MG63 (cell line): ENCODE data around the gene FAM53B. TPM values are rescaled to one million over a fixed set of nuclear protein-coding genes. Genes with fewer than 3 reads are reported as not detected.
"Not testable (repeated sequence)": the region's sequence is repeated elsewhere in the genome, so short reads cannot be mapped to it uniquely, and the experiment has no call there.

Source experiments
- DNase-seq: peaks from one replicate; pipeline ENCODE4 v3.0.0-alpha.2; 2020
- H3K27me3 ChIP-seq: fragments of 250-450 bp; sonication (Bioruptor Pico); 2 replicates; pipeline ENCODE4 v1.5.1; 2020; ENCODE audit warnings: mild to moderate bottlenecking, moderate library complexity
- H3K36me3 ChIP-seq: fragments of 250-450 bp; sonication (Bioruptor Pico); 2 replicates; pipeline ENCODE4 v1.5.1; 2020; ENCODE audit warnings: mild to moderate bottlenecking, moderate library complexity
- H3K4me3 ChIP-seq: fragments of 250-450 bp; sonication (Bioruptor Pico); 2 replicates; pipeline ENCODE4 v1.5.1; 2020; ENCODE audit warnings: mild to moderate bottlenecking, moderate library complexity
- H3K9me3 ChIP-seq: fragments of 250-450 bp; sonication (Bioruptor Pico); 2 replicates; pipeline ENCODE4 v1.5.1; 2020; ENCODE audit warnings: mild to moderate bottlenecking, moderate library complexity
- total RNA-seq: library from RNA; depleted of rRNA; stranded (reverse); fragments of >200 nt; shearing (Covaris generic); gene quantifications from 2 replicates; pipeline ENCODE4 v1.2.3, GENCODE V29; 2014; ENCODE audit warnings: low replicate concordance

Gene FAM53B
- total RNA-seq, 1 experiment from 2014 or later, result 14.4 TPM

DNA sequence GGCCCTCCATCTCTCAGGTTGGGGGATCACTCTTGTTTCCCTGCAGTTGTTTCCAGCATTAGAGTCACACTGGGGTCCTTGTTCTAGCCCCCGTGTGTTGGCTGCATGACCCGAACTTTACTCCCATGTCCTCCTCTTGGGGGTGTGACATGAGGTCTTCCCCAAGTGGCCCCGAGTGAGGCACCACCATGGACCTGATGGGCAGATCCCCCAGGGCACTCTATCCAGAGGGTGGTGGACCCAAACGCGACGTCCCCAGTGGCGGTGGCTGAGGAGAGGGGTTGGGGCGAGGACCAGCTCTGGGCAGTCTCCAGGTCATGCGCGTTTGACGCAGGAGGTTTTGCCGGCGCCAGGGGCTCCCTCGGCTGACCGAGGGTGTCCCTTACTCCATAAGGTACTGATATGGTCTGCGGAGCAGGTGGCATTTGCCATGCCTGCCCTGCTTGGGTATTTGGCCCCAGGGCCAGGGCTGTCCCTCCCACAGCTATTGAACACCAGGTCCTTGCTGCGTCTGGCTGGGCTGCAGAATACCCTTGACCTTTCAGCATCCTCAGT lies 150.7 kb downstream of the FAM53B start:
- Histone ChIP-seq H3K4me3 (no peak overlapping the region), H3K27me3 (no peaks in the 10 kb centered on the region), H3K9me3 (peaks cover 3% of the 10 kb centered on the region; the same call in 1 of the 2 replicates), H3K36me3 (no peaks in the 10 kb centered on the region)
- DNase-seq, result no peak

DNA sequence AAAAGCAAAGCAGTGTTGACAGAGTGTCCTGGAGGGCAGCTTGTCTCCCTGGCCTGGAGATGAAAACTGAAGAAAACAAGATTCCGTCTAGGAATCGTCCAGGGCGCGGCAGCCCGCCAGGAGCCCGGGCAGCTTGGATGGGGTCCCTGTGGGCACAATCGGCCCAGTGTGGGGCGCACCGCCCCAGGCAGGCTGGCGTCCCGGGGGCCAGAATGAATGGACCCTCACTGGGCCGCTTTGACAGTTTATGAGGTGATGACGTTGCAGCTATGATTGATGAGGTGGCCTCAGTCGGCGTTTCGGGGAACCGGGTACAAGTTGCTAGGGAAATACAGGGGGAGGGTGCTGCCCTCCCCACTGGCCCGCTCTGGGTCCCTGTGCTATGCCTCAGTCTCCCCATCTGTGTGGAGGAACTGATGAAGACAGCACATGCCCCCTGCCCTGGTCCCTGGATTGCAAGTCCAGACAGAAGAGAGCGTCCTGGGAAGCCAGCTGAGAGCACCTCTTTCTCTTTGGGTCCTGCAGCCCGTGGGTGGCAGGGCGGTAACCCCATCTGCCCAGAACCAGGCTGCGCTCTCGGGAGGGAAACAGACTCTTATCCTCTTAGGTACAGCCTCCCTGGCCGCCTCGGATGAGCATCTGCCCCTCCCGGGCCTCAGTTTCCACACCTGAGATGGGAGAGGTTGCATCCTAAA lies 151.3 kb downstream of the FAM53B start:
- no peak for DNase-seq
- H3K27me3 ChIP-seq, result no peaks in the 10 kb centered on the region
- no peak overlapping the region for H3K4me3 ChIP-seq
- no peaks in the 10 kb centered on the region for H3K36me3 ChIP-seq
- peaks cover 3% of the 10 kb centered on the region; the same call in 1 of the 2 replicates for H3K9me3 ChIP-seq

DNA sequence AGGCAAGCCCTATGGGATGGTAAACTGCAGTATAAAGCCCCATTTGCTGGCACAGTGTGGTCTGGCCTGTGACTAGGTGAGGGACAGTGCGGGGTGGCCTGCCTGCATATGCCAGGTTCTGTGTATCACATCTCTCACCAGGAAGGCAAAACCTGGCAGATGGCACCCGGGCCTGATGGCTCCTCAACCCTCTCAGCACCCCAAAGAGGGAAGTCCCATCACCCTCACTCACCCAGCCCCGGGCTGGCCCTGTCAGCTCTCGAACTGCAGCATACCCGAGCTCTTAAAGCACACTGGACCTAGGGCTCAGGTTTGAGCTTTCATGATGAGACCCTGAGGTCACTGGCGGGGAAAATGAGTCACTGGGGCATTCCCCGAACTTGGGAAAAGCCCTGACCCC lies 152.1 kb downstream of the FAM53B start:
- no peaks in the 10 kb centered on the region for H3K36me3 ChIP-seq
- H3K27me3 ChIP-seq, result no peaks in the 10 kb centered on the region
- no peak overlapping the region for H3K4me3 ChIP-seq
- peaks cover 3% of the 10 kb centered on the region; the same call in 1 of the 2 replicates for H3K9me3 ChIP-seq
- no peak for DNase-seq

DNA sequence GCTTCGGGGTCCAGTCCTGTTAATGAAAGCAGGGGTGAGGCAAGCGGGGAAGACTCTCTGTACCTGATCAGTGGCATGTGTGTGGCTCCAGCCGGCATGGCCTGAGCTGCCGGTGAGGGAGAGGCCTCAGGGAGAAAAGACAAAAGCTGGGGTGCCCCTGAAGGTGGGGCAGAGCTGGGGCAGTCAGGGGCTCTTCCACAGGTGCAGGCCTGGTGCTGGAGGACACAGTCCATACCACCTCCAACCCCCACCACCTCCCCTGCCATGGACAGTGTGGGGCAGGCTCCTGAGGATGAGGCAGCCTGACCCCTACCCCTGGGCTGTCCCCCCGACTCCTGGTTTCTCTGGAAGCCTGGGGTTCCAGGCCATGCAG lies 153.1 kb downstream of the FAM53B start:
- Histone ChIP-seq H3K4me3 (no peak overlapping the region), H3K9me3 (peaks cover 3% of the 10 kb centered on the region; the same call in 1 of the 2 replicates), H3K36me3 (no peaks in the 10 kb centered on the region), H3K27me3 (no peaks in the 10 kb centered on the region)
- no peak for DNase-seq

DNA sequence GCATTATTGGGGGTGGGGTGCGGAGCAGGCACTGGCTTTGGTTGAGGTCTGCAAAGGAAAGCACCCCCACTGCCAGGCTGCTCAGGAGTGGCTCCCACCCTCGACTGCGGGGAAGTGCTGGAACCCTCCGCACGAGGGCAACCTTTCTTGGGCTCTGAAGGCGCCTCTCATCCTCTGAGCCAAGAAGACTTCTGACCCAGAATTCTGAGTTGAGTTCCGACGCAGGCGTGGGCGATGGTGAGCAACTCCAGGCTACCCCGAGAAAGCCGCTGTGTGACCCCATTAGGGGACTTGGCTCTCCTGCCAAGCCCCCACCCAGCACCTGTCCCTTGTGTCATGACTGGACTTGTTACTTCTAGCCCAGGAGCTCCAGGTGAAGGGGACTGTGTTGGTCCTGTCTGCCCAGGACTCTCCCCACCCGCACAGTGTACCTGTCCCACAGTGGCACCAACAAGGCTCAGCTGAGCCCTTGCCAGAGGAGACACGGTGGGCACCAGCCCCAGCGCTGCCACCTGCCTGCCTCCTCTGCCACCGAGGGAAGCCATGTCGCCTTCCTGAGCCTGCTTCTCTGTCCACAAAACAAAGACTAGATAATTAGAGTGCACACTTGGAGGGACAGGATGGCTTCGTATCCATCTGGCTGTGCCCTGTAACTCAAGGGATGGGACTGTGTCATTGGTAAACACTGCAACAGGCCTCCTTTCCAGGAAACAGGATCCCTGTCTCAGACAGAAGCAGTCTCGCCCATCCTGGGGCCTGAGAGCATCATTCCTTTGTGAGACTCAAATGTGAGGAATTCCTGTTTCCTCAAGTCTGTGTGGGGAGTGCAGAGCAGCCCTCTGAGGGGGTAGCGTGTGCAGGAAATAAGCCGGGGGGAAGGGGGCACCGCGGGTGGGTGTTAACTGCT lies 153.7 kb downstream of the FAM53B start:
- no peak for DNase-seq
- no peak overlapping the region for H3K4me3 ChIP-seq
- no peaks in the 10 kb centered on the region for H3K36me3 ChIP-seq
- no peaks in the 10 kb centered on the region for H3K27me3 ChIP-seq
- peaks cover 3% of the 10 kb centered on the region; the same call in 1 of the 2 replicates for H3K9me3 ChIP-seq

DNA sequence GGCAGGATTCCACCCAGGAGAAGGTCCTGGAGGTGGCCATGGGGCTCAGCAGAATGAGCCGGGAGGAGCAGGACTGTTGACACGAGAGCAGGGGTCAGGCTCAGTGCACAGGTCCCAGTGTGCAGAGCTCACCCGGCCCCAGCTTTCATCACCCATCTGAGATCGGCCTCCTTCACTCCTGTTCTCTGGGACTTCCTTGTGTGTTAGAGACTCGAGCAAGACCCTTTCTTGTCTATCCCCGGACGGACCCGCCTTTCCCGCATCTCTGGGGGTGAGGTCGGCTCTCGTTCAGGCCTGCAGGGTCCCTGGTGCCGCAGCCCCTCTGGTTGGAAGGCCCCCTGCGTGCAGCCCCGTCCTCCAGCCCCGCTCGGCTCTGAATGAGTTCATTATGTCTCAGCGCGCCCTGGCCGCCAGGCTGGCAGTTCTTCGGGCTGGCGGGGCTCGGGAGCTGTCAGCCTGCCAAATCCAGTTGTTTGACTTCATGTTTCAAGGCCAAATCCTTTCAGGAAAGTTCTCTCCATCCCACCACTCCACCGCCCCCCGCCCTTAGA lies 154.6 kb downstream of the FAM53B start:
- DNase-seq, result no peak
- Histone ChIP-seq H3K4me3 (no peak overlapping the region), H3K9me3 (peaks cover 3% of the 10 kb centered on the region; the same call in 1 of the 2 replicates), H3K27me3 (no peaks in the 10 kb centered on the region), H3K36me3 (no peaks in the 10 kb centered on the region)

DNA sequence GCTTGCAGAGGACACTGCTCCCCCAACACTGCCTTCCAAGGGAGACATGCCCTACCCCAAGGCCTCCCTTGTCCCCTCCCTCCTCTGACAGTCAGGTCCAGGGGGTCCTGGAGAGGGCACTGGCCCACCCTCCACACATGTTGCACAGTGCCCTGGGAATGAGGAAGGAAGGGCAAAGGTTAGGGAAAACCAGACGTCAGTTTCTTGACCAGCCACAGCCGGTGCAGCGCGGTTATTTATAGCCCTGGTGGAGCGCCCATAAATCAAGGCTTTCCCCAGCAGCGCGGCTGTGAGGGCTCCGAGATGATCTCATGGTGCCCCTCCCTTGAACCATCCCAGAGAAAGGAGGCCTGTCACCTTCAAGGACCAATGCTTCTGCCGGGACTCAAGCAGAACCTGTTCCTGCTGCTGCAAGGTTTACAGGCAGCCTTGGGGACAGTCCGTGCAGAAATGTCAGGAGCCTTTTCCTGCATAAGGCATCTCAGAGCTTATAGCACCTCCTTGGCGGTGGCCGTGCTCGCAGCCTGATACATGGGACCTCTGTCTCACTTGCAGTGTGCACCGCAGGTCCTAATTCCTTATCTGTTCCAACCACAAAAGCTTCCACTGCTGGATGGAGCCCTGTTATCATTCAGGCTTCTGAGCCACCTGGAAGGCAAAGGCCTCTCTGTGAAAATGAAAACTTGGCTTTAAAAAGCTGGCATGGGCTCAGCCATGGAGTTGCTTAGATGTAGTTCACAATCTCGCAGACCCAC lies 155.3 kb downstream of the FAM53B start:
- Histone ChIP-seq H3K27me3 (no peaks in the 10 kb centered on the region), H3K9me3 (peaks cover 3% of the 10 kb centered on the region; the same call in 1 of the 2 replicates), H3K36me3 (no peaks in the 10 kb centered on the region), H3K4me3 (no peak overlapping the region)
- no peak for DNase-seq

DNA sequence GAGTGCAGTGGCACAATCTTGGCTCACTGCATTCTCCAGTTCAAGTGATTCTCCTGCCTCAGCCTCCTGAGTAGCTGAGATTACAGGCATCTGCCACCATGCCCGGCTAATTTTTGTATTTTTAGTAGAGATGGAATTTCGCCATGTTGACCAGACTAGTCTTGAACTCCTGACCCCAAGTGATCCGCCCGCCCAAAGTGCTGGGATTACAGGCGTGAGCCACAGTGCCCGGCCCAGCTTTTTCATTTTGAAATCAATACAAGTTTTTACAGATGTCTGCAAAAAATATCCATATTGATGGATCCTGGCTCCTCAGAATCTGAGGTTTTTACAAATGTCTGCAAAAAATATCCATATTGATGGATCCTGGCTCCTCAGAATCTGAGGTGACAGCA lies 155.8 kb downstream of the FAM53B start:
- H3K9me3 ChIP-seq, H3K36me3 ChIP-seq, H3K4me3 ChIP-seq, DNase-seq, H3K27me3 ChIP-seq: not testable (repeated sequence)

DNA sequence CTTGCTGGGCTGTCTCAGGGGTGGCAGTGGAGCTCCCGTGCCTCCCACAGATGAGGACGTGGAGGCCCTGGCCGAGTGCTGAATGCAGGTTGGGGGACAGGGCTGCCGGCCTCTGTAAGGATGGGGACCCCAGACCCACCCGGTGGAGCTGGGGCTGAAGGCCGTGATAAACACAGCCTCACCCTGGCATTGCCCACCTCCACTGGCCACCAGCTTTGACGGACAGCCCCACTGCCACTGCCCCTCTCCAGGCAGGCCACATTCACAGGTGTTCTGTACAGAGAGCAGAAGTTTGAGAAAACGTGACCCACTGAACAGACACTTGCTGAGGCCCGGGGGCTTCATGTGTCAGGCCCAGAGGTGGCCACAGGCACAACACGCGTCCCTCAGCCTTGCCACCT lies 156.4 kb downstream of the FAM53B start:
- no peak for DNase-seq

DNA sequence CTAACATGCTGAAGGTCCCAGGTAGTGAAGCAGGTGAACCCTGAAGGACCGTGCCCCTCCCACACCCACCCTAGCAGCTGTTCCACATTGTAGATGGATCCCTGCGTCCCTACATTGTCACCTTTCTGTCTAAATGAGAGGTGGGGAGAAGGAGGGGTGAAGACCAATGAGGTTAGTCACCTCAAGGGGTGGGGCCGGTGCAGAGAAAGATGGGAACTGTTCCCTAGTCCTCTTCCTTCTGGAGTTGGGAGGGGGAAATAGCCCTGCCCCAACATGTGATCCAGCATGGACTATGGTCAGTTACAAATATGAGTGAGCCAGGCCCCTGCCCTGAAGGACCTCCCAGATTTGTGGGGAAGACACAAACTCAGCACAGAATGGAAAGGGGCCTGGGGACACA lies 158.0 kb downstream of the FAM53B start:
- no peaks in the 10 kb centered on the region for H3K27me3 ChIP-seq
- no peak for DNase-seq
- H3K36me3 ChIP-seq, result no peaks in the 10 kb centered on the region
- H3K4me3 ChIP-seq, result no peak overlapping the region
- no peaks in the 10 kb centered on the region for H3K9me3 ChIP-seq

More for the DNA sequence above, 156.4 kb downstream of the FAM53B start:
- Histone ChIP-seq H3K36me3 (no peaks in the 10 kb centered on the region), H3K4me3 (no peak overlapping the region), H3K9me3 (peaks cover 3% of the 10 kb centered on the region; the same call in 1 of the 2 replicates), H3K27me3 (no peaks in the 10 kb centered on the region)

DNA sequence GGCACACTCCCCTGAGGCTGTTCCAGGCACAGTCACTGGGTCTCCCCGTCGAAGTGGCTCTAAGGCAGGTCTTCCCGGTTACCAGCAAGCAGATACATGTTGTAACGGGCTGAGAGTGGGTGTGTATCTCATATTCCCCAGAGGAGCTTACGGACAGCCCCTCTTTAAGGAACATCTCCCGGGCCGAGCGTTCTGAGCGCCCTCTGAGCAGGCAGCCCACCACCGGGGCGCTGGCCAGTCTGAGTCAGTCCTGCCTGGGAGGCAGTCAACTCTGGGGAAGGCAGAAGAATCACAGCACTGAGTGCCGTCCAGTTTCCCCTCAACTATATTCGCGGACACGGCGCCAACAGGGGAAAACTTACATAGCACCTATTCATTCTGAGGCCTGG lies 165.2 kb downstream of the FAM53B start:
- Histone ChIP-seq H3K27me3 (no peaks in the 10 kb centered on the region), H3K4me3 (no peak overlapping the region), H3K36me3 (no peaks in the 10 kb centered on the region), H3K9me3 (no peaks in the 10 kb centered on the region)
- DNase-seq, result peak; percentile 57

DNA sequence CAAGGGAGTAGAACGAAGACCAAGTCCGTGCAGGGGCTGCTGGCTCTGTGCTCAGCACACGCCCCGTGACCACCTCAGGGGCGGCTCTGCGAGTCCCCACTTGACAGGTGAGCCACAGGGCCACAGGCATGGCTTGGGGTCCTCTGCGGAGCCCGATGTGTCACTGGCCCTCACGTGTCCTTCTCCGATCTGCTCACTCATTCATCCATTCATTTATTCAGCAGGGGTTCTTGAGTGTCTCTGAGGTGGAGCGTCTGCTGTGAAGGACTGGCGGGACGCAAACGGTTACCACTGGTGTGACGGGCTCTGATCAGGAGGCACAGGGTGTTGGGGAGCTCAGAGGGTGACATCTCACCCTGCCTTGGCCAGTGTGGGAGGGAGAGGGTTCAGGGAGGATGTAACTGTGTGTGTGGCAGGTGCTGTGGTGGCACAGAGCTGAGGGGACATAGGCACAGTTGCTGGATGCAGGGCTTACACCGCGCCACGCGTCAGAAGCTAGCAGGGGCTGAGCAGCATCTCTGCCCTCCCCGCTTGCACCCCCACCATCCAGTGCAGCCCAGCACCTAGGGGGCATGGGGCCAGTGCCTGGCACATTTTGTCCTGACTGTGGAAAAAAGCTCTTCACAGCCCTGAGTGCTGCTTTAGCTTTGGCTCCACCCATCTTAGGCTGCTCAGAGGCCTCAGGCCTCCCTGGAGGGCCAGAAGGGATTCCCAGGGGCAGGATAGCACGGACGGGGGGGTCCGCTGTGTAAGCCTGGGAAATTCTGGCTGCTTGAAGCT lies 165.8 kb downstream of the FAM53B start:
- no peak for DNase-seq
- no peaks in the 10 kb centered on the region for H3K27me3 ChIP-seq
- H3K4me3 ChIP-seq, result no peak overlapping the region
- H3K9me3 ChIP-seq, result no peaks in the 10 kb centered on the region
- H3K36me3 ChIP-seq, result no peaks in the 10 kb centered on the region

DNA sequence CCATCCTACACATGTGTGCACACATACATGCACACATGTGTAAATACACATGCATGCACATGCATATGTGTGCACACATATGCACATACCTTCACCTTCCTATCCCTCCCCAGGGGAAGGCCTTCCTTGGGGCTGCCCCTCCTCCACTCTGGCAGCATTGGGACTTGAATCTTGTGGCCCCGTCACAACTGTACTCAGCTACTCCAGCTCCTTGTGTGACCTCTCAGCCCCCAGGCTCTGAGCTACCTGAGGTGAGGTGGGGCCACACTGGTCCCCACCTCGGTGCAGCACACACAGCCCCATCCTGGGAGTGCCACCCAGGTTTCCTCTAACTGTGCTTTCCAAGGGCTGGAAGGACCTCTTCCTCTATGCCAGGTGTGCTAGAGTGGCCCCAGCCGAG lies 166.5 kb downstream of the FAM53B start:
- no peaks in the 10 kb centered on the region for H3K9me3 ChIP-seq
- H3K4me3 ChIP-seq, result no peak overlapping the region
- no peak for DNase-seq
- H3K36me3 ChIP-seq, result no peaks in the 10 kb centered on the region
- H3K27me3 ChIP-seq, result no peaks in the 10 kb centered on the region

DNA sequence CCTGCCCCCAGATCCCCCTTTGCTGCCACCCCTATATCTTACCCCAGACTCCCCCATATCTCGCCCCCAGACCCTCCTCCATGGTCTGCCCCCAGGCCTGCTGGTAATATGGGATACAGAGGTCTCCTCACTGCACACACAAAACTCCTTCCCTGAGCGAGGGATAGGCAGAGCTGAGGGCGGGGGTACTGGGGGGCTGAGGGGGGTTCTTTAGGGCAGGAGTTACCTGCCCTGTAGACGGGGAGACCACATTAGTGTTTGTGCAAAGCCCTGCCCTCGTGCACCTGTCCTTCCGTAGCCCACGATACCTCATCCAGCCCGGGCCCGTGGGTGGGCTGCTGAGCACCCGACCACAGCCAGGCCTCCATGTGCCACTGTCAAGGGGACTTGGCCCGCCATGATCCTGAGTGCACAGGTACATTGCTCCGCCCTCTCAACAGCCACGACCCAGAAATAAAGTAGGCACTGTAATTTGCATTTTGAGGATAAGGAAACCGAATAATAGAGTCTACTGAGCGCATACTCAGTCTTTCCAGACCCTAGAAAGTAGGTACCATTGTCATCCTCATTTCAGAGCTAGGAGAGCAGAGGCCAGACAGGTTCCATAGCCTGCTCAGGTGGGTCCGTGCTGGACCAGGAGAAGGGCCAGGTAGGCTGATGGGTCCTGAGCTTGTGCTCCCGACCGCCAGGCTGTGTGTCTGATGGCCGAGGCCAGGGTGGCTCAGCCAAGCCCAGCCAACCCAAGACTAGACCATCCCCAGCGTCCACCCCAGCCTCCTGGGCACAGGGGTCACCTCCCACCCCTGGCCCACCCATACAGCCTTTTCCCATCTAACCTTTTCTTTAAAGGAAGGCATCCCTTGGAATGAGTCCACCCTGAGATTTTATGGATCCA lies 167.4 kb downstream of the FAM53B start:
- no peak for DNase-seq
- Histone ChIP-seq H3K4me3 (no peak overlapping the region), H3K27me3 (no peaks in the 10 kb centered on the region), H3K9me3 (no peaks in the 10 kb centered on the region), H3K36me3 (no peaks in the 10 kb centered on the region)
